Tibial nerve (tissue), 4 donors: ENCODE measurements around the gene SYCE3.

ENCODE experiments used
- EP300 ChIP-seq, 2 donors: sonication (generic); formaldehyde crosslinking; IDR thresholded peaks; one replicate each; pipeline ENCODE4 v1.6.1; 2017; ENCODE audit warnings: antibody characterized with exemption in 2 of 2, mild to moderate bottlenecking in 1 of 2
- TF ChIP-seq, protein P1 (sequence below), 5 experiments: fragments of 200-600 bp in 3 of 5; fragments of 450-650 bp in 2 of 5; sonication (generic) in 3 of 5; IDR thresholded peaks; one replicate each; pipeline ENCODE4 v1.5.1; 2016 to 2019; ENCODE audit warnings: antibody characterized with exemption in 5 of 5, mild to moderate bottlenecking in 3 of 5, moderate library complexity in 2 of 5

GRCh38 chr22:50597097-50597496 lies 34.4 kb upstream of the SYCE3 start:
- TF ChIP-seq, protein P1, sequence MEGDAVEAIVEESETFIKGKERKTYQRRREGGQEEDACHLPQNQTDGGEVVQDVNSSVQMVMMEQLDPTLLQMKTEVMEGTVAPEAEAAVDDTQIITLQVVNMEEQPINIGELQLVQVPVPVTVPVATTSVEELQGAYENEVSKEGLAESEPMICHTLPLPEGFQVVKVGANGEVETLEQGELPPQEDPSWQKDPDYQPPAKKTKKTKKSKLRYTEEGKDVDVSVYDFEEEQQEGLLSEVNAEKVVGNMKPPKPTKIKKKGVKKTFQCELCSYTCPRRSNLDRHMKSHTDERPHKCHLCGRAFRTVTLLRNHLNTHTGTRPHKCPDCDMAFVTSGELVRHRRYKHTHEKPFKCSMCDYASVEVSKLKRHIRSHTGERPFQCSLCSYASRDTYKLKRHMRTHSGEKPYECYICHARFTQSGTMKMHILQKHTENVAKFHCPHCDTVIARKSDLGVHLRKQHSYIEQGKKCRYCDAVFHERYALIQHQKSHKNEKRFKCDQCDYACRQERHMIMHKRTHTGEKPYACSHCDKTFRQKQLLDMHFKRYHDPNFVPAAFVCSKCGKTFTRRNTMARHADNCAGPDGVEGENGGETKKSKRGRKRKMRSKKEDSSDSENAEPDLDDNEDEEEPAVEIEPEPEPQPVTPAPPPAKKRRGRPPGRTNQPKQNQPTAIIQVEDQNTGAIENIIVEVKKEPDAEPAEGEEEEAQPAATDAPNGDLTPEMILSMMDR (IDR thresholded peaks at IDR 0.05), result no peak
- no peak for TF ChIP-seq EP300 (IDR thresholded peaks at IDR 0.05)
